Psoas muscle (tissue), 8 donors: Measurements from ENCODE around the gene HELT. TPM values are rescaled to one million over a fixed set of nuclear protein-coding genes. Genes with fewer than 3 reads are reported as not detected.

ENCODE experiments used
- ATAC-seq, 4 donors: fragments of 200-7000 bp; cut with Tn5 transposase; one replicate each; pipeline ENCODE4 v1.9.1; 2020; ENCODE audit warnings: moderate library complexity in 3 of 4, mild to moderate bottlenecking in 2 of 4
- DNase-seq, 2 donors: peaks; one replicate each; pipeline ENCODE4 v3.0.0-alpha.2; 2020
- H3K27ac ChIP-seq: fragments of 200-600 bp; one replicate; pipeline ENCODE4 v1.8.0; 2022
- H3K27me3 ChIP-seq, 3 donors: fragments of 200-600 bp in 1 of 3; one replicate each; pipeline versions ENCODE4 v1.6.1 to v1.8.0; 2013 to 2022; ENCODE audit warnings: low read length in 2 of 3, mild to moderate bottlenecking in 2 of 3, moderate library complexity in 1 of 3; ENCODE audit not compliant: insufficient read depth in 3 of 3
- H3K36me3 ChIP-seq, 2 donors: fragments of 200-600 bp in 1 of 2; one replicate each; pipeline versions ENCODE4 v1.6.1 to v1.8.0; 2013 to 2022; ENCODE audit warnings: low read depth in 1 of 2, mild to moderate bottlenecking in 1 of 2, moderate library complexity in 1 of 2; ENCODE audit not compliant: insufficient read depth in 1 of 2
- H3K4me1 ChIP-seq: fragments of 200-600 bp; one replicate; pipeline ENCODE4 v1.8.0; 2022
- H3K4me3 ChIP-seq: fragments of 200-600 bp; one replicate; pipeline ENCODE4 v1.8.0; 2022; ENCODE audit warnings: mild to moderate bottlenecking
- H3K9me3 ChIP-seq: fragments of 200-600 bp; one replicate; pipeline ENCODE4 v1.8.0; 2022
- CTCF ChIP-seq: fragments of 200-600 bp; IDR thresholded peaks from one replicate; pipeline ENCODE4 v1.8.0; 2022; ENCODE audit warnings: antibody characterized with exemption
- WGBS, 3 donors: extraction: QIAGEN DNeasy Blood & Tissue Kit; methylation state at CpG; one replicate each; pipeline versions ENCODE4 v1.1.6 to v1.1.7; 2013; 5-methylcytosine and 5-hydroxymethylcytosine counted together
- intact Hi-C, 2 donors: fragments of 100-400 bp; cut with DNase I; formaldehyde crosslinking; loops; one replicate each; pipeline versions ENCODE4 v1.11.0 to v1.14.2; 2022
- polyA plus RNA-seq, 3 donors: library from polyadenylated mRNA; stranded (reverse); fragments of 200-250 nt; gene quantifications; one replicate each; pipeline ENCODE4 v1.2.3, GENCODE V29; 2013
- total RNA-seq, 4 donors: library from RNA; stranded (reverse); fragmentation: NEBNext Ultra II Directional in 2 of 4; extraction: Animal tissue kit (Norgen Biotek cat#: 25700) in 2 of 4; gene quantifications; one replicate each; pipeline versions ENCODE4 v1.2.1 to v1.2.4, GENCODE V29; 2021 to 2023
- donor health status: healthy with polysubstance abuse.
- donor health status: DM: no; HTN: no; CAD: no; lungs with moderate emphysema.
- donor health status: Bipolar disorder and iron deficiency.
- donor health status: healthy.
- donor health status: DM: yes; HTN: yes; CAD: no.
- donor health status: DM: no; HTN: no; CAD: no.
- donor health status: DM: no; HTN: no; CAD: no.
- donor health status: DM: yes; HTN: yes; CAD: no.

The HELT gene
- total and polyA plus RNA-seq, 7 donors = 0.36 TPM; not detected in 6

- no peak for TF ChIP-seq CTCF
- Histone ChIP-seq H3K4me1 (peaks cover 36% of the 10 kb centered on the region), H3K9me3 (no peaks in the 10 kb centered on the region), H3K27me3 (peaks cover 5 to 95% (median 53%) of the 10 kb centered on the region in 3 donors), H3K36me3 (no peaks in the 10 kb centered on the region), H3K27ac (no peak overlapping the region), H3K4me3 (no peak overlapping the region)
- DNase-seq = no peak
- whole genome bisulfite sequencing, 3 donors = 2 to 3% (median 2%) methylated on average over 32 to 34 of the region's 34 CpGs
- ATAC-seq = no peak
- intact Hi-C loops = no loop called here
These were observed 1.1 kb upstream of the HELT start for GRCh38 chr4:185016946-185017758.

GRCh38 chr4:185018834-185019455 is 655 bp downstream of the HELT start:
- no peak for DNase-seq
- Histone ChIP-seq H3K9me3 (no peaks in the 10 kb centered on the region), H3K27me3 (peaks cover 3 to 97% (median 51%) of the 10 kb centered on the region in 3 donors), H3K4me1 (peaks cover 36% of the 10 kb centered on the region), H3K4me3 (peak overlapping the region; percentile 51), H3K36me3 (no peaks in the 10 kb centered on the region), H3K27ac (no peak overlapping the region)
- no peak for TF ChIP-seq CTCF
- intact Hi-C loops = no loop called here
- WGBS, 3 donors = 1 to 3% (median 2%) methylated on average over 37 to 41 of the region's 41 CpGs
- ATAC-seq = no peak

GRCh38 chr4:185019456-185020292 is 1.4 kb downstream of the HELT start:
- intact Hi-C loops = no loop called here

More at GRCh38 chr4:185019456-185020292, 1.4 kb downstream of the HELT start:
- H3K36me3 ChIP-seq = no peaks in the 10 kb centered on the region
- H3K9me3 ChIP-seq = no peaks in the 10 kb centered on the region
- H3K4me3 ChIP-seq = peak overlapping the region; percentile 51
- TF ChIP-seq CTCF = no peak
- H3K4me1 ChIP-seq = peaks cover 36% of the 10 kb centered on the region
- H3K27me3 ChIP-seq = peaks cover 3 to 97% (median 47%) of the 10 kb centered on the region in 3 donors
- DNase-seq = no peak
- WGBS, 3 donors = 0 to 1% (median 1%) methylated on average over 51 to 57 of the region's 57 CpGs
- ATAC-seq = peak in 3 of 4 donors; percentile 33 to 57 (median 36)
- no peak overlapping the region for H3K27ac ChIP-seq
